ENCODE results near the gene IL1RAPL1. TPM values are rescaled to one million over a fixed set of nuclear protein-coding genes. Genes with fewer than 3 reads are reported as not detected.

The IL1RAPL1 gene
- total and polyA plus RNA-seq, 8 donors, result 0.06 to 3.3 (median 0.31) TPM; not detected in 3

- no peak overlapping the region for H3K4me3 ChIP-seq
- no peak for TF ChIP-seq EP300 (IDR thresholded peaks at IDR 0.05)
- no peak for TF ChIP-seq POLR2AphosphoS5 (IDR thresholded peaks at IDR 0.05)
- no peaks in the 10 kb centered on the region for H3K9me3 ChIP-seq
- no peaks in the 10 kb centered on the region for H3K36me3 ChIP-seq
- no peaks in the 10 kb centered on the region for H3K27me3 ChIP-seq
- no peak for DNase-seq
- no peak overlapping the region for H3K27ac ChIP-seq
- intact Hi-C loops (cut with DNase I; ENCODE audit: low total_unique reads), result no loop called here
- no peaks in the 10 kb centered on the region for H3K4me1 ChIP-seq
- 41 to 83% (median 51%) methylated on average over 1 of the region's 1 CpG; no CpG with 5 or more reads in 1 of the 5 donors for WGBS, 5 donors
These were observed 479.3 kb downstream of the IL1RAPL1 start for GRCh38 chrX:29066516-29066915.

- TF ChIP-seq POLR2AphosphoS5 (IDR thresholded peaks at IDR 0.05) (no peak), EP300 (IDR thresholded peaks at IDR 0.05) (no peak), POLR2A (IDR thresholded peaks at IDR 0.05) (no peak), CTCF (IDR thresholded peaks at IDR 0.05) (no peak)
- Histone ChIP-seq H3K4me3 (no peak overlapping the region), H3K36me3 (no peaks in the 10 kb centered on the region), H3K27me3 (no peaks in the 10 kb centered on the region), H3K4me1 (no peaks in the 10 kb centered on the region), H3K27ac (no peak overlapping the region), H3K9me3 (no peaks in the 10 kb centered on the region)
- no peak for DNase-seq
- intact Hi-C loops (cut with DNase I; ENCODE audit: low total_unique reads), result no loop called here
- WGBS, 5 donors, result 53 to 76% (median 70%) methylated on average over 4 of the region's 4 CpGs
These were observed 480.1 kb downstream of the IL1RAPL1 start for GRCh38 chrX:29067351-29067750.

GRCh38 chrX:29071525-29072320, 484.5 kb downstream of the IL1RAPL1 start:
- Histone ChIP-seq H3K36me3 (no peaks in the 10 kb centered on the region), H3K27me3 (no peaks in the 10 kb centered on the region), H3K4me1 (no peaks in the 10 kb centered on the region), H3K9me3 (no peaks in the 10 kb centered on the region), H3K27ac (no peak overlapping the region), H3K4me3 (no peak overlapping the region)
- no peak for TF ChIP-seq EP300 (IDR thresholded peaks at IDR 0.05)
- no peak for TF ChIP-seq POLR2A (IDR thresholded peaks at IDR 0.05)
- TF ChIP-seq POLR2AphosphoS5 (IDR thresholded peaks at IDR 0.05), result no peak
- TF ChIP-seq CTCF (IDR thresholded peaks at IDR 0.05), result no peak
- WGBS, 5 donors, result 80 to 93% (median 83%) methylated on average over 5 of the region's 5 CpGs
- DNase-seq, result no peak
- intact Hi-C loops (cut with DNase I; ENCODE audit: low total_unique reads), result no loop called here

GRCh38 chrX:29082558-29082957, 495.3 kb downstream of the IL1RAPL1 start:
- H3K4me3 ChIP-seq, result no peak overlapping the region
- TF ChIP-seq CTCF (IDR thresholded peaks at IDR 0.05) (no peak), POLR2AphosphoS5 (IDR thresholded peaks at IDR 0.05) (no peak), EP300 (IDR thresholded peaks at IDR 0.05) (no peak), POLR2A (IDR thresholded peaks at IDR 0.05) (no peak)
- 70 to 91% (median 85%) methylated on average over 3 of the region's 3 CpGs for WGBS, 5 donors

GRCh38 chrX:29083823-29084222, 496.6 kb downstream of the IL1RAPL1 start:
- Histone ChIP-seq H3K27me3 (no peaks in the 10 kb centered on the region), H3K4me1 (no peaks in the 10 kb centered on the region), H3K4me3 (no peak overlapping the region), H3K36me3 (no peaks in the 10 kb centered on the region), H3K27ac (no peak overlapping the region), H3K9me3 (no peaks in the 10 kb centered on the region)
- peak in 1 of 2 donors; percentile 3 for DNase-seq
- no peak for TF ChIP-seq POLR2A (IDR thresholded peaks at IDR 0.05)
- TF ChIP-seq EP300 (IDR thresholded peaks at IDR 0.05), result no peak
- TF ChIP-seq CTCF (IDR thresholded peaks at IDR 0.05), result no peak
- no peak for TF ChIP-seq POLR2AphosphoS5 (IDR thresholded peaks at IDR 0.05)
- 64 to 80% (median 72%) methylated on average over 2 of the region's 2 CpGs for WGBS, 5 donors
- intact Hi-C loops (cut with DNase I; ENCODE audit: low total_unique reads), result no loop called here

More at GRCh38 chrX:29082558-29082957, 495.3 kb downstream of the IL1RAPL1 start:
- Histone ChIP-seq H3K27ac (no peak overlapping the region), H3K9me3 (no peaks in the 10 kb centered on the region), H3K4me1 (no peaks in the 10 kb centered on the region), H3K27me3 (no peaks in the 10 kb centered on the region), H3K36me3 (no peaks in the 10 kb centered on the region)
- no peak for DNase-seq
- intact Hi-C loops (cut with DNase I; ENCODE audit: low total_unique reads), result no loop called here
